NCI-H510A treated with DMSO at 0.1 percent for 48 hours (cell line): ENCODE results near the gene PEX26.
A peak's percentile ranks its signal among the peaks of the same experiment; 100 is the strongest.
"Not testable (repeated sequence)": the region's sequence is repeated elsewhere in the genome, so short reads cannot be mapped to it uniquely, and the experiment has no call there.

Experiments
- DNase-seq: peaks from one replicate; lab custom pipeline; 2025; lab: John Stamatoyannopoulos, UW

PEX26 gene

DNA sequence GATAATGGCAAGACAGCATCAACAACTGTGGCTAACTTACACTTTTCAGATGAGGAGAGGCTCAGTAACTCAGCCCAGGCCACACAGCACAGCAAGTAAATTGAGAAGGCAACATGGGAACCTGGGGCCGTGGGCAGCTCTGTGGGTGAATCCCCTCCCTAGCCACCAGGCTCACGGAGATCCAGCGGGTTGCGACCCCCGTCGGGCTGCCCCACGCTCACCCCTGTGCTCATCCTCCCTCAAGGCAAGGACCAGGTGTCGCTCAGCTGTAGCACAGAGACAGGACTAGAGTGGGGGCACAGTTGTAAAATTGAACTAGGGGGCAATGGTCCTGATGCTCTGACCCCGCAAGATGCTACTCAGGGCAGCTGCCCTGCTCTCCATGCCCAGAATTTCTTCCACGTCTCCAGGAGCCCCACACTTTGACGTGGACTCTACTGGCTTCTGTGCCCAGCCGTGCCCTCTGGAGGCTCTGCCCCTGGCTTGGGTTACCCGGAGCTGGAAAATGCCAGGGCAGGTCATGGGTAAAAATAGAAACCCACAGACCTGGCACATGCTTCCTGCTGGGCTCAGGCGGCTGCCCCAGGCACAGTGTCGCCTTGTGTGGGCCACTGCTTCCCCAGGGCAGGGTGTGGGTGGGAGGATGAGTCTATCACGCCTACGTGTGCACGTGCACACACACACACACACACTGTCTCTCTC lies 41.8 kb downstream of the PEX26 start:
- DNase-seq: no peak

GRCh38 chr22:18120857-18121256 lies 43.1 kb downstream of the PEX26 start:
- DNase-seq: no peak

GRCh38 chr22:18121506-18121905 lies 43.7 kb downstream of the PEX26 start:
- DNase-seq: no peak

DNA sequence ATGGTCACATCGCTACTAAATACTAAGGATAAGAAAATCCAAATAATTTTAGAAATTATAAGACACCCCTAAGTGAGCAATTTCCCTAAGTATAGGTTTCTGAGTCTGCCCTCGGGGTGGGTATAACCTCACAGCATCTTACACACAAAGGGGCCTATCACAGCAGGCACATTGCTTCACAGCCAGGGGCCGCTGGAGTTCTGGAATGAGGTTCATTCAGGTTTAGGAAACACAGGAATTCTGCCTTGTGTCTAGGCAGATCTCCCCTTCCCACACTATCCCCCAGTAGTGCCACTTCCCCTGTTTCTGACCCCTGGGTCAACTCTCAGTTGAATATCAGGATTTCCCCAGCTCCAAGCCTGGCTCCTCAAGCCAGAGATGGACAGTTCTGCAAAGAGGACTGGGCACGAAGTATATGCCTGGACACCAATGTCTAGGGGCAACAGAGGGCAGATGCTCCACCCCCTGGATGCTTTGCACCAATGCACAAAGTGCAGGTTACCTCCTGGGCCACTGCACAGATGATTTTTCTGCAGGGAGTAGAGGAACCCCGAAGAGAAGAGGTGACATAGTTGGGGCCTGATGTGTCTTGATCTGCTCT lies 44.3 kb downstream of the PEX26 start:
- no peak for DNase-seq

DNA sequence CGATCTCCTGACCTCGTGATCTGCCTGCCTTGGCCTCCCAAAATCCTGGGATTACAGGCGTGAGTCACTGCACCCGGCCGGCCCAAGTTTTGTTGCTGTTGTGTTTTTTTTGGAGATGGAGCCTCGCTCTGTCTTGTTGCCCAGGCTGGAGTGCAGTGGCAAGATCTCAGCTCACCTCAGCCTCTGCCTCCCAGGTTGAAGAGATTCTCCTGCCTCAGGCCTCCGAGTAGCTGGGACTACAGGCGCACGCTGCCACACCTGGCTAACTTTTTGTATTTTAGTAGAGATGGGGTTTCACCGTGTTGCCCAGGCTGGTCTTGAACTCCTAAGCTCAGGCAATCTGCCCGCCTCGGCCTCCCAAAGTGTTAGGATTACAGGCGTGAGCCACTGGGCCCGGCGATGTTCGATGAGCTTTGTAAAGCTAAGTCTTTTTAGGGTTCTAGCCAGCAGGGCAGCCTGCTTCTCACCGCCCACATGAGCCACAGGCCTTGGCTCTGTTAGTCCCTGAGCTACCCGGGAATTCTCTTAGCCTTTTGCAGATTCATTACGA lies 45.8 kb downstream of the PEX26 start:
- not testable (repeated sequence) for DNase-seq

- no peak for DNase-seq
These were observed 48.8 kb downstream of the PEX26 start for GRCh38 chr22:18126606-18127005.

GRCh38 chr22:18130018-18130417 lies 52.2 kb downstream of the PEX26 start:
- no peak for DNase-seq

GRCh38 chr22:18130699-18131429 lies 53.1 kb downstream of the PEX26 start:
- no peak for DNase-seq

DNA sequence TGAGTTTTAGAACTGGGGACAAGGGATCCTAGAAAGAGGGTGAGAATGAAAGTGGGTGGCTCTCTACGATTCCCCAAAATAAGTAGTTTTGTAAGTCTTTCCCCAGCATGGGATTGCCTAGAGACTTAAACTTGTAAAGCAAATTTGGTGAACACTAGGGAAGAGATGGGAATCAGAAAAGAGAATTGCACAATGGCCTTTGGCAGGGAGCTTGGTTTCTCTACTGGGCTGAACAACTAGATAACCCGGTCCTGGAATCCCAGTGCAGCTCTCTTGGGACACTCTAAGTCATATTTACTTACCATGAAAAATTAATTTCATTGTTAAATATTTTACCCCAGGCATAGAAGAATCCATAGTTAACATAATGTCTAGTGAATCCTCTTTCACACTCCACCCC lies 55.7 kb downstream of the PEX26 start:
- DNase-seq: no peak

GRCh38 chr22:18136563-18137320 lies 59.0 kb downstream of the PEX26 start:
- DNase-seq: no peak

- DNase-seq: not testable (repeated sequence)
These were observed 63.2 kb downstream of the PEX26 start for GRCh38 chr22:18141004-18141403.

GRCh38 chr22:18144105-18144504 lies 66.3 kb downstream of the PEX26 start:
- no peak for DNase-seq

- DNase-seq: peak; percentile 54
These were observed 68.0 kb downstream of the PEX26 start for GRCh38 chr22:18145676-18146388.

GRCh38 chr22:18146389-18146753 lies 68.6 kb downstream of the PEX26 start:
- DNase-seq: no peak

DNA sequence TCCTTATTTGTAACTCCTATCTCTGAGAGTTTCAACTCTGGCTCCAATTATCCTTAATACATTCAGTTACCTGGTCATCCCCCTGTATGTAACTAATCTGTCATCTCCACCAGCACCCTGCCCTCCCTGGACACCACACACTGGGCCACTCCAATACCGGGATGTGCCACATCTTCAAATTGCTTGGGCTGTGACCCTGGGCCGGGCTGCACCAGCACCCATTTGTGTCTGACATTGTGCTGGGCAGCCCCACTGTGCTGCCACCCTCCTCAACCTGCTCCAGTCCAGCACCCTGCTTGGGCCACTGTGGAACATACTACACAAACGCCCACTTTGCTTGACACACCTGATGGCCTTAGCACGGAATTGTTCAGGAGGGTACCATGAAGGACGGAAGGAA lies 70.0 kb downstream of the PEX26 start:
- DNase-seq: no peak

GRCh38 chr22:18148293-18148965 lies 70.6 kb downstream of the PEX26 start:
- DNase-seq: no peak

- no peak for DNase-seq
These were observed 74.7 kb downstream of the PEX26 start for GRCh38 chr22:18152519-18152918.

- no peak for DNase-seq
These were observed 77.1 kb downstream of the PEX26 start for GRCh38 chr22:18154821-18155390.
